ENCODE measurements around the gene MYO15B.

DNA sequence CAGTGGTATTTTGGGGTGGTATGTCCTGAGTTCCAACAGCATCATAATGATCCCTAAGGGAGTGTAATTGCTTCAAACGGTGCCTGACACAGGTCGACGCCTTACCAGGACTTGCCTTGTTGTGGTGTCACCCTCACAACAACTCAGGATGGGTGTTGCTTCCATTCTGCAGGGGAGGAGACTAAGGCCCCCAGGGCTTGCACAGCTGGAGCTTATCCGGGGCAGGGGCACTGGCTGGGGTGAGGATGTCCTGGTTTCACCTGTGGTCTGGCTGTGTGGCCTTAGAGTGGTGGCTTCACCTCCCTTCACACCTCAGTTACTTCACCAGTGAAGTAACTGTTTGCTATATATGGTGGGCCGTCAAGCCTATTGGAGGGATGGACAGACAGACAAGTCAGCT is 38.8 kb upstream of the MYO15B start:
- TF ChIP-seq, protein P1, sequence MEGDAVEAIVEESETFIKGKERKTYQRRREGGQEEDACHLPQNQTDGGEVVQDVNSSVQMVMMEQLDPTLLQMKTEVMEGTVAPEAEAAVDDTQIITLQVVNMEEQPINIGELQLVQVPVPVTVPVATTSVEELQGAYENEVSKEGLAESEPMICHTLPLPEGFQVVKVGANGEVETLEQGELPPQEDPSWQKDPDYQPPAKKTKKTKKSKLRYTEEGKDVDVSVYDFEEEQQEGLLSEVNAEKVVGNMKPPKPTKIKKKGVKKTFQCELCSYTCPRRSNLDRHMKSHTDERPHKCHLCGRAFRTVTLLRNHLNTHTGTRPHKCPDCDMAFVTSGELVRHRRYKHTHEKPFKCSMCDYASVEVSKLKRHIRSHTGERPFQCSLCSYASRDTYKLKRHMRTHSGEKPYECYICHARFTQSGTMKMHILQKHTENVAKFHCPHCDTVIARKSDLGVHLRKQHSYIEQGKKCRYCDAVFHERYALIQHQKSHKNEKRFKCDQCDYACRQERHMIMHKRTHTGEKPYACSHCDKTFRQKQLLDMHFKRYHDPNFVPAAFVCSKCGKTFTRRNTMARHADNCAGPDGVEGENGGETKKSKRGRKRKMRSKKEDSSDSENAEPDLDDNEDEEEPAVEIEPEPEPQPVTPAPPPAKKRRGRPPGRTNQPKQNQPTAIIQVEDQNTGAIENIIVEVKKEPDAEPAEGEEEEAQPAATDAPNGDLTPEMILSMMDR (conservative IDR thresholded peaks at IDR 0.05; ENCODE audit: low read depth, low read length): no peak
- no peak for TF ChIP-seq EZH2 (IDR thresholded peaks at IDR 0.05; ENCODE audit: low read length, unreplicated experiment)

Data from PC-3 (cell line).